MCF 10A (cell line): ENCODE results near the gene SEC14L2. TPM values are rescaled to one million over a fixed set of nuclear protein-coding genes. Genes with fewer than 3 reads are reported as not detected.

Source experiments
- BruUV-seq: library from RNA; stranded (reverse); fragments of 400-500 nt; replicated peaks from 2 replicates; lab custom pipeline; 2021; lab: Mats Ljungman, UMichigan
- CTCF ChIA-PET: fragments of 300-600 bp; sonication (Branson Sonifier 250); formaldehyde crosslinking; extraction: SDS; loops from one replicate; lab custom pipeline; 2021; ENCODE audit warnings: antibody characterized with exemption, inconsistent platforms; lab: Yijun Ruan, JAX
- POLR2A ChIA-PET: fragments of 300-600, 350-650 bp; sonication (Branson Sonifier 250); formaldehyde crosslinking; extraction: SDS; loops from one replicate; lab custom pipeline; 2020; ENCODE audit warnings: antibody characterized with exemption, inconsistent platforms; lab: Yijun Ruan, JAX
- DNase-seq: peaks from one replicate; pipeline ENCODE4 v3.0.0-alpha.2; 2018; ENCODE audit not compliant: unreplicated experiment
- H3K27ac Mint-ChIP-seq: one replicate; pipeline ENCODE4 v1.8.0; 2022; ENCODE audit warnings: mild to moderate bottlenecking, low read depth, mixed read lengths; ENCODE audit not compliant: unreplicated experiment
- H3K27me3 Mint-ChIP-seq: one replicate; pipeline ENCODE4 v1.8.0; 2022; ENCODE audit warnings: mixed read lengths; ENCODE audit not compliant: insufficient read depth, unreplicated experiment
- H3K36me3 Mint-ChIP-seq: one replicate; pipeline ENCODE4 v1.8.0; 2022; ENCODE audit warnings: mild to moderate bottlenecking, moderate library complexity, mixed read lengths; ENCODE audit not compliant: insufficient read depth, unreplicated experiment
- H3K4me1 Mint-ChIP-seq: one replicate; pipeline ENCODE4 v1.8.0; 2022; ENCODE audit warnings: mixed read lengths; ENCODE audit not compliant: insufficient read depth, unreplicated experiment
- H3K4me3 Mint-ChIP-seq: one replicate; pipeline ENCODE4 v1.8.0; 2022; ENCODE audit warnings: mild to moderate bottlenecking, moderate library complexity, mixed read lengths; ENCODE audit not compliant: unreplicated experiment
- H3K9me3 Mint-ChIP-seq: one replicate; pipeline ENCODE4 v1.8.0; 2022; ENCODE audit warnings: mixed read lengths; ENCODE audit not compliant: unreplicated experiment
- intact Hi-C: fragments of 100-400 bp; cut with micrococcal nuclease; formaldehyde crosslinking; loops from 2 replicates; pipeline ENCODE4 v1.14.1; 2022
- total RNA-seq: library from RNA; stranded (reverse); gene quantifications from 2 replicates; pipeline ENCODE4 v1.2.3, GENCODE V29; 2022
- TF ChIP-seq, protein P1 (sequence below): fragments of 200-600 bp; IDR thresholded peaks from one replicate; pipeline ENCODE4 v1.8.0; 2022; ENCODE audit warnings: antibody characterized with exemption, mild to moderate bottlenecking; ENCODE audit not compliant: unreplicated experiment

The SEC14L2 gene
- total RNA-seq, 1 experiment from 2014 or later: 29.1 TPM

DNA sequence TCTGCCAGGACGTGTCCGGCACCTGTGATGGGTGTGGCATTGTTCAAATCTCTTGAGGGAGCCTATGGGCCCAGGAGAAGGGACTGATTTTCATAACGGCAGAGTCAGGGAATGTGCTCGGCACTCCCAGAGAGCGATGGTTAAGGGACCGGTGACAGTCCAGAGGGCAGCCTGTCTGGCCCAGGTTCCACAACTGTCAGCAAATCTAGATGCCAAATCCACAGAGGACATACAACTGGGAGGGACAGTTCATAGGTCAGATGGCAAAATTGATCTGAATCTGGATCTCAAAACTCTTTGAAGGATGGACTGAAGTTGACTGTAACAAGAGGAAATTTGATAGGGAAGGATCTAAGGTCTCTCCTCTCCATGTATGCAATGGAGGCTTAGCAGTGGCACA, 7.5 kb downstream of the SEC14L2 start:
- Mint-ChIP-seq H3K4me3 (no peak overlapping the region), H3K9me3 (no peaks in the 10 kb centered on the region), H3K4me1 (peaks cover 31% of the 10 kb centered on the region), H3K36me3 (peaks cover 85% of the 10 kb centered on the region), H3K27ac (no peak overlapping the region), H3K27me3 (no peaks in the 10 kb centered on the region)
- DNase-seq: no peak
- no TSS peak for BruUV-seq
- TF ChIP-seq, protein P1, sequence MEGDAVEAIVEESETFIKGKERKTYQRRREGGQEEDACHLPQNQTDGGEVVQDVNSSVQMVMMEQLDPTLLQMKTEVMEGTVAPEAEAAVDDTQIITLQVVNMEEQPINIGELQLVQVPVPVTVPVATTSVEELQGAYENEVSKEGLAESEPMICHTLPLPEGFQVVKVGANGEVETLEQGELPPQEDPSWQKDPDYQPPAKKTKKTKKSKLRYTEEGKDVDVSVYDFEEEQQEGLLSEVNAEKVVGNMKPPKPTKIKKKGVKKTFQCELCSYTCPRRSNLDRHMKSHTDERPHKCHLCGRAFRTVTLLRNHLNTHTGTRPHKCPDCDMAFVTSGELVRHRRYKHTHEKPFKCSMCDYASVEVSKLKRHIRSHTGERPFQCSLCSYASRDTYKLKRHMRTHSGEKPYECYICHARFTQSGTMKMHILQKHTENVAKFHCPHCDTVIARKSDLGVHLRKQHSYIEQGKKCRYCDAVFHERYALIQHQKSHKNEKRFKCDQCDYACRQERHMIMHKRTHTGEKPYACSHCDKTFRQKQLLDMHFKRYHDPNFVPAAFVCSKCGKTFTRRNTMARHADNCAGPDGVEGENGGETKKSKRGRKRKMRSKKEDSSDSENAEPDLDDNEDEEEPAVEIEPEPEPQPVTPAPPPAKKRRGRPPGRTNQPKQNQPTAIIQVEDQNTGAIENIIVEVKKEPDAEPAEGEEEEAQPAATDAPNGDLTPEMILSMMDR: no peak
- ChIA-PET POLR2A (interaction anchor here (11.3 kb wide), 1 partner anchor 18 kb away, joined by 342 read pairs; the partner anchor contains the start of gene MTFP1), CTCF (interaction anchor here (1.2 kb wide), 1 partner anchor 12 kb away, joined by 5 read pairs; no protein-coding TSS in a partner anchor)
- intact Hi-C loops: no loop called here

GRCh38 chr22:30405731-30406130, 8.9 kb downstream of the SEC14L2 start:
- intact Hi-C loops: no loop called here
- peaks cover 22% of the 10 kb centered on the region for H3K4me1 Mint-ChIP-seq
- H3K36me3 Mint-ChIP-seq: peaks cover 89% of the 10 kb centered on the region
- TF ChIP-seq, protein P1: no peak
- DNase-seq: no peak
- H3K27me3 Mint-ChIP-seq: no peaks in the 10 kb centered on the region
- CTCF ChIA-PET: interaction anchor here (0.7 to 1.4 kb wide), 7 partner anchors 10 to 1001 kb away, joined by 3 to 5 read pairs (median 4); partner anchors contain the start of gene SEC14L2
- POLR2A ChIA-PET: interaction anchor here (2.7 to 11.3 kb wide), 2 partner anchors 9 to 16 kb away, joined by 15 to 342 read pairs; partner anchors contain the start of genes MTFP1 and SEC14L2
- H3K4me3 Mint-ChIP-seq: no peak overlapping the region
- H3K27ac Mint-ChIP-seq: no peak overlapping the region
- no TSS peak for BruUV-seq
- no peaks in the 10 kb centered on the region for H3K9me3 Mint-ChIP-seq

DNA sequence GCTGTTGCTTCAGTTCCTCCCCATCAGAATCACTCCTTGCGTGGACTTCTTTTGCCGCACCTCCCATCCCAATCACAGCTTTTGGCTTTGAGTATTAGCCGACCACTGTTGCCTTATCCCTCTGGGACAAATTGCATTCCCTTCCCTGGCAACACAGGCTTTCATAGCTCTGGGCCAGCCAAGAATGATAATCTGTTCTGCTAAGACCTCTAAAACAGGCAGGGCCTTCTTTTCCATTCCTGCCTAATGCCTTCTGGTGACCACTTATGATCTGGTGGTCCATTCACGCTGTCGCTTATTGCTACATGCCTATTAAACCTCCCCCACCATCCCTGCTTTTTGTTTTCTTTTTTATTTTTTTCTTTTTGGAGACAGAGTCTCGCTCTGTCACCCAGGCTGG, 9.6 kb downstream of the SEC14L2 start:
- intact Hi-C loops: no loop called here
- H3K27me3 Mint-ChIP-seq: no peaks in the 10 kb centered on the region
- H3K27ac Mint-ChIP-seq: peak overlapping the region; percentile 16
- DNase-seq: no peak
- no peak overlapping the region for H3K4me3 Mint-ChIP-seq
- CTCF ChIA-PET: interaction anchor here (0.7 to 1.4 kb wide), 5 partner anchors 10 to 349 kb away, joined by 3 to 5 read pairs (median 4); partner anchors contain the start of gene SEC14L2
- TF ChIP-seq, protein P1: no peak
- H3K4me1 Mint-ChIP-seq: peaks cover 29% of the 10 kb centered on the region
- POLR2A ChIA-PET: interaction anchor here (2.7 to 11.3 kb wide), 2 partner anchors 10 to 16 kb away, joined by 15 to 342 read pairs; partner anchors contain the start of genes MTFP1 and SEC14L2
- no peaks in the 10 kb centered on the region for H3K9me3 Mint-ChIP-seq
- no TSS peak for BruUV-seq
- peaks cover 95% of the 10 kb centered on the region for H3K36me3 Mint-ChIP-seq

GRCh38 chr22:30408388-30409102, 11.7 kb downstream of the SEC14L2 start:
- peak; percentile 92 for DNase-seq
- Mint-ChIP-seq H3K9me3 (no peaks in the 10 kb centered on the region), H3K27me3 (no peaks in the 10 kb centered on the region)

More at GRCh38 chr22:30408388-30409102, 11.7 kb downstream of the SEC14L2 start:
- ChIA-PET CTCF (interaction anchor here (0.6 to 4.4 kb wide), 4 partner anchors 11 to 1540 kb away, joined by 3 to 17 read pairs (median 3); no protein-coding TSS in a partner anchor), POLR2A (interaction anchor here (1.7 to 11.3 kb wide), 3 partner anchors 9 to 13 kb away, joined by 8 to 342 read pairs (median 13); partner anchors contain the start of gene MTFP1)
- intact Hi-C loops: no loop called here
- H3K36me3 Mint-ChIP-seq: peaks cover 97% of the 10 kb centered on the region
- TF ChIP-seq, protein P1: no peak
- BruUV-seq: no TSS peak
- peak overlapping the region; percentile 73 for H3K27ac Mint-ChIP-seq
- H3K4me1 Mint-ChIP-seq: peaks cover 47% of the 10 kb centered on the region
- H3K4me3 Mint-ChIP-seq: no peak overlapping the region
